GM12878 (cell line): ENCODE data around the gene RNFT2. TPM values are rescaled to one million over a fixed set of nuclear protein-coding genes. Genes with fewer than 3 reads are reported as not detected.

ENCODE experiments used
- BACH1 ChIP-seq: fragments of 450-650 bp; IDR thresholded peaks from 2 replicates; pipeline ENCODE4 v1.6.1; 2017; ENCODE audit warnings: mild to moderate bottlenecking, borderline replicate concordance
- ESRRA ChIP-seq: IDR thresholded peaks from 2 replicates; pipeline ENCODE4 v1.6.1; 2012; ENCODE audit warnings: mild to moderate bottlenecking, low read length, improper control_type of control experiment
- IRF4 ChIP-seq: IDR thresholded peaks from 2 replicates; pipeline ENCODE4 v1.6.1; 2011; ENCODE audit warnings: low read depth, low read length
- ZBTB40 ChIP-seq: fragments of 450-650 bp; IDR thresholded peaks from 2 replicates; pipeline ENCODE4 v1.6.1; 2016; ENCODE audit warnings: mild to moderate bottlenecking, moderate library complexity, borderline replicate concordance
- ZNF592 ChIP-seq: fragments of 450-650 bp; IDR thresholded peaks from 2 replicates; pipeline ENCODE4 v1.6.1; 2017; ENCODE audit warnings: mild to moderate bottlenecking, moderate library complexity
- polyA plus RNA-seq, 11 experiments: library from polyadenylated mRNA; depleted of rRNA in 4 of 11; unstranded in 6 of 11; stranded (reverse) in 5 of 11; fragments of >200 nt; fragmentation: Nextera tagmentation in 4 of 11; fragmentation: Illumina TruSeq in 1 of 11; extraction: Ambion mirVana in 4 of 11; extraction: Trizol in 1 of 11; gene quantifications; 1 replicate in 1 of 11; 2 replicates in 10 of 11; pipeline versions ENCODE4 v1.2.1 to v1.2.3, GENCODE V29; 2011 to 2016; ENCODE audit warnings: inconsistent platforms in 2 of 11, missing spikeins in 2 of 11, low read depth in 1 of 11
- total RNA-seq, 4 experiments: library from RNA; depleted of rRNA in 3 of 4; stranded (reverse); fragments of >200 nt in 3 of 4; fragmentation: Illumina TruSeq in 1 of 4; extraction: Trizol in 1 of 4; gene quantifications; 2 replicates each; pipeline versions ENCODE4 v1.2.1 to v1.2.3, GENCODE V29; 2013 to 2021

The RNFT2 gene
- total and polyA plus RNA-seq, 10 of the 15 experiments (the other 5 are each of a cell fraction or from before 2014, with no cell fraction given): 2.5 to 17.3 (median 9.7) TPM

GRCh38 chr12:116898669-116899068, 160.6 kb downstream of the RNFT2 start (continued):
- no peak for TF ChIP-seq ZNF592
- no peak for TF ChIP-seq BACH1
- no peak for TF ChIP-seq ZBTB40
- no peak for TF ChIP-seq IRF4
- TF ChIP-seq ESRRA: no peak
